HG03520 (cell line): ENCODE results near the gene KCNF1.

Experiments used
- ATAC-seq: cut with Tn5 transposase; IDR thresholded peaks from one replicate; pipeline ENCODE4 v1.9.1; 2021; ENCODE audit warnings: mild to moderate bottlenecking, moderate library complexity; ENCODE audit not compliant: unreplicated experiment

The KCNF1 gene

GRCh38 chr2:10918661-10919409 is 7.1 kb downstream of the KCNF1 start:
- ATAC-seq, result no peak

- no peak for ATAC-seq
Observed at GRCh38 chr2:10919410-10919770, 7.7 kb downstream of the KCNF1 start.

DNA sequence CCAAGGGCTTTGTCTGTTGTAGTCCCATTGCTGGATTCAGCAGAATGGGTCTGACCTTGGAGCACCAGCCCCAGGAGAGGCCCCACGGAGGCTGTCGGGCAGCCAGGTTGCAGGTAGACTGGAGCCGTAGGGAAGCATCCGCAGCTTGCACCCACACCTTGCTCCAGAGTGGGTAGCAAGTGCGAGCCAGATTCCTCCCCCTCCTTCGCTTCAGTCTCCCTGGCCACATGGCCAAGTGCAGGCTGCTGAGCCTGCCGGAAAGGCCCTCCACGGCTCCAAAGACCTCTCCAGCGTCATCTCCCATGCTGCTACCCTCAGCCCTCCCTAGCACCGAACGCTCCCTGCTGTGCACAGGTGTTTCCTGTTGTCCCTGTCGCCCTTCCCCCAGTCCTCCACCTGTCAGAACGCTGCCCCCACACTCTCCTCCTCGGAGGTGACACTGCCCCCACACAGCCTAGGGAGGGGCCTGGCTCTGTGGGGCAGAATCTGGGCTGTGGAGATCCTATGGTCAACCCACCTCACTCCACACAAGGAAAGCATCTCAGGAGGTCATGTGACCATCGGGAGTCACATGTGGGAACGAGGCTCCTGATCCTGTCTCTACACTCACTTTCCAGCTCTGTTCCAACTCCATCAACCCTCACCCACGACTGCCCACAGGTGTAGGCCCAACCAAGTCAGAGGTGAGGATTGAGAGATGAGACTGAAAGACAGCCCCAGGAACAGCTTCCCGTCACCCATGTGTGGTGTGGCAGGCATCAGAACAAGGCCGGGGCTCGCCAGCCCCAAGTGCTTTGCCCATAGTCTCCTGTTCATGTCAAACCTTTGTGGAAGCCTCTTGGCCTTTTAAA is 8.3 kb downstream of the KCNF1 start:
- no peak for ATAC-seq

DNA sequence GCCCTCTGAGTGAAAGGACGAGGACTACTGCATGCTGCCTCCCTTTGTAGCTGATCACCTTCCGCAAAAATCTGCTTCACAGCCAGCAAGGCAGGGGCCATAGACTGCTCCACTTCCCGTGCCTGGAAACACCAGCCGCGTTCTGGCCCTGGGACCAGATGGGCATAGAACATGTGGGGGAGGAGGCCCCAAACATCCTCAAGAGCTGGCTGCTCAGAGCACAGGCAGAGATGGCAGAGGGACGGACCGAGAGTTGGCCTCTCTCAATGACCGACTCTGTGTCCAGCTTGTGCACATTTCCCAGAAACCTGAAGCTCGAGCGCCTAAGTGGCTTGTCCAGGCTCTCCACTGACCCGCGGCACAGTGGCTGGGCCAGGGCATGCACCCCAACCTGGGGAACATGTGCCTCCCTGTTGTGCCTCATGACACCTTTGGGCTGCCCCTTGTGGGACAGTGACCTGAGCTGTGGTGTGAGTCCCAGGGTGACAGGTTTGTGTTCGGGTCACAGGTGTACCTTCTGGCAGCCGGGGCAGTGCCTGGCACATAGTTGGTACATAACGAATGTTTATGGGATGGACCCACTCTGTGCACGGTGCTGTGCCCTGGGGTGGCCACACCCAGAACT is 9.1 kb downstream of the KCNF1 start:
- no peak for ATAC-seq

DNA sequence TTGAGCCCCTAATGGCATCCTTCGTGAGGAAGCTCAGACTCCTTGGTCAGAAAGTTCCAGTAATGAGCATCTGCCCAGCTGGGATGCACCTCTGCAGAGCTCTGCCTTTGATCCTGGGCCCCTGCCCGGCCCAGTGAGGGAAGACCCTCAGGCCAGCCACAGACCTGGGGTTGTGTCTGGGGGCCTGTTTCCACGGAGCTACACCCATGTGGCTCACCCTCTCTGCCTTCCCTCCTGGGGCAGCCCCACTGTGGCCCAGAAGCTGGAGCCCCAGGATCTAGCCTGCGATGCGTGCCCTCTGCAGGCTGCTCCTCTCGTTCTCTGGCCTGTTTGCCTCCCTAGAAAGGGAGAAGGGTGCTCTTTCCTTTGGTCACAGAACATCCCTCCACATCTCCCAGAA is 9.8 kb downstream of the KCNF1 start:
- ATAC-seq, result no peak

GRCh38 chr2:10922307-10923007 is 10.7 kb downstream of the KCNF1 start:
- no peak for ATAC-seq

GRCh38 chr2:10923008-10923375 is 11.3 kb downstream of the KCNF1 start:
- no peak for ATAC-seq

- no peak for ATAC-seq
Observed at GRCh38 chr2:10923965-10924364, 12.2 kb downstream of the KCNF1 start.

DNA sequence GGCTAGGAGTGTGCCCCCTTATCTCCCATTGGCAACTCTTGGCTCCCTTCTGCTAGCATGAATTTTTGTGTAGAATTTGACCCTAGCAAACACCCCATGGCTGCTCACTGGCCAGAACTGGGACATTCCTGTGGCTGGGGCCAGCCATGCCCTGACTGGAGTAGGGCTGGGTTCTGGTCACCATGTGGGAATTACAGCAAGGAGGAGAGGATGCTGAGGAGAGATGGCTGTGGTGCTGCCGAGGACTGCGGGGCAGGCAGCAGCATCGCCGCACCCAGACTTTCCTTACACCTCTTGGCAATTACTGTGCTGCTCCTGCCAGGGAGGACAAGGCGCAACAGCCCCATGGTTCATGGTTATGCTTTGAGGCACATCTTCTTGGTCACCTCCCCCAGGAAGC is 12.7 kb downstream of the KCNF1 start:
- ATAC-seq, result no peak

- ATAC-seq, result no peak
Observed at GRCh38 chr2:10924859-10925258, 13.1 kb downstream of the KCNF1 start.

- no peak for ATAC-seq
Observed at GRCh38 chr2:10926191-10926820, 14.6 kb downstream of the KCNF1 start.

GRCh38 chr2:10930721-10931516 is 19.2 kb downstream of the KCNF1 start:
- ATAC-seq, result no peak

DNA sequence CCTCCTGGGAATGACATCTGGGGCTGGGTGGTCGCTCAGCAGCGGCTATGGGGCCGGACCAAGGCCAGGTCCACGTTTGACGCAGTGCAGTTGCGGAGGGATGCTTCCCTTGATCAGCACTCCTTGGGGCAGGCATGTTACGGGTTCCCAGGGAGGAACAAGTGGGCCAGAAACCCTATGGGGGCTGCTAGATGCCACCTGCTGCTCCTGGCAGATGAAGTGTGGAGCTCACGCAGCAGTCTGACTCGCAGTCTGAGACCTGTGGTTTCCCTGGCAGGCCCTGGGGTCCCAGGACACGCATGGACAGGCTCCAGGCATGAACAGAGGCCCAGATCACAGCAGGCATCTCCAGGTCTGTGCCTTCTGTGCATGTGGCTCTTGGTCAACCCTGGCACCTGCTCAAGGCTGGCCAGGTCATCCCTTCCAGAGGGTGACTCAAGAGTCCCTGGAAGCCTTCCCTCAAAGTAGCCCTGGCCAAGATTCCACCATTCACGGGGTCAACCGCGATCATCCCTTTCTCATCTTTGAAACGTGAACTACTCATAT is 20.0 kb downstream of the KCNF1 start:
- no peak for ATAC-seq

GRCh38 chr2:10932345-10933151 is 20.8 kb downstream of the KCNF1 start:
- no peak for ATAC-seq

DNA sequence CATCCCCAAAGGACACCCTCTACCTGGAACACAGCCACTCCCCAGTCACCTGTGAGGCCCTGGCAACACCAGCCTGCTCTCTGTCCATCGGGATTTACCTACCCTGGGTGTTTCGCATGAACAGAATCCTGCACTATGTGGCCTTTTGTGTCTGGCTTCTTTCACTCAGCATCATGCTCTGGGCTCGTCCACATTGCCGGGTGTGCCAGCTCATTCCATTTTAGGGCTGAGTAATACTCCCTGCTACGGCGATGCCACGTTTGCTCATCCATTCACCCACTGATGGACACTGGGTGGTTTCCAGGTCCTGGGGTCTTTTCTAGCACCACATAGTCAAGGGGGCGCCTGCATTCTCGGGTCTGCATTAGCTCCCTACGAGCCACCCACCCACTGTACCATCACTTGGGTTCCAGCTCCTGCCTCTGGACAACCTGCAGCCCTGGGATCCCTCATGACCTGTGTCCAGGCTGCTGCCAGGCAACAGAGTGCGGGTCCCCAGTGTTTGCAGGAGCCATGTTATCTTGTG is 22.0 kb downstream of the KCNF1 start:
- no peak for ATAC-seq

GRCh38 chr2:10934308-10934978 is 22.7 kb downstream of the KCNF1 start:
- ATAC-seq, result no peak

DNA sequence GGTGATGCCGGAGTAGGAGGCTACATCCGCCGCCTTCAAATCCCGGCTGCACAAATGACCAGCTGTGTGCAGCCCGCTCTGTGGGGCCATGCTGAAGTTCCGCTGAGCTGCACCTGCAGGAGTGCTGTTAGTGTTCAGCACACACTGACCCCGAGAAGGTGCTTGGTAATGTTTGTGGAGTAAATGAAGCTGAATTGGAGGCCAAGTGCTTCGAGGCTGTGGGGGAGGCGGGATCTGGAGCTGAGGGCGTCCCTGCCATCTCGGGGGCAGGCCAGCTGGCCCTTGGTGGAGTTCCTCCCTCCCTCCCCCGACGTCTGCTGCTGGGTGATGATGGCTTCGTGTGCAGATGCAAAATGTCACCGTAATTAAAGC is 23.2 kb downstream of the KCNF1 start:
- no peak for ATAC-seq

DNA sequence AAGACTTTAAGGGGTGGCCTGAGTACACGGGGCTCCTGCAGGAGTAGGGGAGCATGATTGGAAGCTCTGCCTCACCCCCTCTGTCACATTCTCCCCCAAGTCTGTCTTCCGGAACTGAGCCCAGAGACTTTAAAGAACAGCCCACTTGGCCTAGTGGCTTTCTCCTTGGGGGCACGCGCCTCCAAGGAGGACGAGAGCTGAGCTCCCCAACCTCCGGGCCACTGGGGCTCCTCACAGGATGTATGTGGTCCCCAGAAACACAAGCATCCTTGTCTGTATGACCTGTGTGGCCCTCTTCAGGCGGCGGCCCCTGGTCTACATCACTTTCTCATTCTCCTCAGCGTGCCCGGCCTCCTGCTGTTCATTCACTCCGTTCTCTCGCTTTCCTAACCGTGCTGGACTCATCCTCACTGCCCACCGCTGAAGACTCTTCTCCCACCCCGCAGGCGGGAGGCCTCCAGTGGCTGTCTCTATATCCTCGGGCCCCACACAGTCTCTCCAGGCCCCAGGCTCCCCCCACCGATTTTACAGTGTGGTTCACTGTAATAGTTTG is 23.7 kb downstream of the KCNF1 start:
- ATAC-seq, result no peak
